Lower leg skin (tissue), 4 donors: Measurements from ENCODE around the gene WNT6. TPM values are rescaled to one million over a fixed set of nuclear protein-coding genes. Genes with fewer than 3 reads are reported as not detected.

ENCODE experiments used
- DNase-seq, 2 donors: peaks; one replicate each; pipeline ENCODE4 v3.0.0-alpha.2; 2019; ENCODE audit warnings: low spot score in 2 of 2
- H3K4me3 ChIP-seq: fragments of 200-600 bp; sonication (generic); 2 replicates; pipeline ENCODE4 v1.5.1; 2017; ENCODE audit warnings: mild to moderate bottlenecking, low read depth; ENCODE audit not compliant: poor library complexity, severe bottlenecking
- CTCF ChIP-seq, 3 donors: fragments of 450-650 bp; IDR thresholded peaks; one replicate each; pipeline ENCODE4 v1.5.1; 2016; ENCODE audit warnings: antibody characterized with exemption in 3 of 3, mild to moderate bottlenecking in 3 of 3, moderate library complexity in 2 of 3
- POLR2A ChIP-seq, 2 donors: fragments of 450-650 bp; IDR thresholded peaks; one replicate each; pipeline ENCODE4 v1.6.1; 2016 to 2017; ENCODE audit warnings: antibody characterized with exemption in 2 of 2, mild to moderate bottlenecking in 1 of 2, moderate library complexity in 1 of 2
- WGBS, 2 donors: methylation state at CpG; one replicate each; pipeline ENCODE4 v1.1.5; 2018; 5-methylcytosine and 5-hydroxymethylcytosine counted together
- intact Hi-C: fragments of 100-400 bp; cut with DNase I; formaldehyde crosslinking; loops from one replicate; pipeline ENCODE4 v1.15.0; 2023; ENCODE audit warnings: low total_unique reads
- total RNA-seq, 4 donors: library from RNA; depleted of rRNA; stranded (reverse); fragments of >200 nt; gene quantifications; one replicate each; pipeline ENCODE4 v1.1.0, GENCODE V29; 2016

Gene WNT6
- total RNA-seq, 4 donors from 2014 or later: 1.3 to 5.5 (median 3.7) TPM

GRCh38 chr2:218889937-218890336 lies 30.3 kb downstream of the WNT6 start:
- no peak for TF ChIP-seq POLR2A (IDR thresholded peaks at IDR 0.05)
- TF ChIP-seq CTCF (IDR thresholded peaks at IDR 0.05): no peak
- intact Hi-C loops: no loop called here
- H3K4me3 ChIP-seq: no peak overlapping the region
- WGBS, 2 donors: 94% methylated on average over 23 of the region's 23 CpGs
- no peak for DNase-seq

GRCh38 chr2:218890369-218890768 lies 30.8 kb downstream of the WNT6 start:
- DNase-seq: no peak
- H3K4me3 ChIP-seq: no peak overlapping the region
- intact Hi-C loops: no loop called here
- no peak for TF ChIP-seq POLR2A (IDR thresholded peaks at IDR 0.05)
- TF ChIP-seq CTCF (IDR thresholded peaks at IDR 0.05): no peak
- 67 to 82% methylated on average over 3 of the region's 3 CpGs for WGBS, 2 donors

GRCh38 chr2:218891275-218892135 lies 31.9 kb downstream of the WNT6 start:
- no peak overlapping the region for H3K4me3 ChIP-seq
- DNase-seq: peak in 1 of 2 donors; percentile 61
- TF ChIP-seq POLR2A (IDR thresholded peaks at IDR 0.05): no peak
- TF ChIP-seq CTCF (IDR thresholded peaks at IDR 0.05): no peak
- 56 to 58% methylated on average over 19 of the region's 19 CpGs for WGBS, 2 donors
- intact Hi-C loops: no loop called here

- no peak overlapping the region for H3K4me3 ChIP-seq
- DNase-seq: peak in 1 of 2 donors; percentile 92
- TF ChIP-seq POLR2A (IDR thresholded peaks at IDR 0.05) (no peak), CTCF (IDR thresholded peaks at IDR 0.05) (no peak)
- 1 to 5% methylated on average over 8 to 58 of the region's 72 CpGs for WGBS, 2 donors
- intact Hi-C loops: no loop called here
These were observed 33.2 kb downstream of the WNT6 start for GRCh38 chr2:218892693-218893348.

DNA sequence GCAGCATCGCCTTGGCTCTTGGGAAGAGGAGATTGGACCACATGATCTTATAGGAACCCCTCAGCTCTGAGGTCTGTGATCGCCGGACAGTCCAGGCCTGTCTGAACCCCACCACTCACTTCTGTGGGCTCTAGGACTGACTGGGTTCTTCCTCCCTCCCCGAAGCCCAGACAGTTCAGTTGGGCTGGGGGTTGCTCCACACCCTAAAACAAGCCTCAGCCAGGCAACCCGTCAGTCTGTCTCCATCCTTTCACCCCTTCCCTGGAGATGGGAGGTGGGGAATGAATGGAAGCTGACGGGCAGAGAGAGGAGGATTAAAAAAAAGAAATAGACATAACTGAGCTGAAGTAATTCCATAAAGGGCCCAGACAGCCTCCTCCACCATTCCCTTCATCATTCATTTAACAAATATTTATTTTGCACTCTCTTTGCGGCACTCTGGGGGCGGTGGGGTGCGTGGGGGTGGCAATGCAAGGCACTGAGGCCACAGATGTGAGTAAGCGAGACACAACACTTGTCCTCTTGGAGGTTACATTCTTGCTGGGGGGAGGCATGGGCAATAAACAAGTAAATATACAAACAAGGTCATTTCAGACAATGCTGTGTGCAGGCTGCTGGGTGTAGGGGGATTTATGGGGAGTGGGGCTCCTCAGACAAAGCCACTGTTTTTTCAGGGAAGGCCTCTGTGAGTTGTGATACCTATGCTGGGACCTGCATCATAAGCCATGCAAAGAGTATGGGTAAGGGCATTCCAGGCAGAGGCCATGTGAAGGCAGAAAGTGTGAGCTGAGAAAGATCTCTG lies 33.9 kb downstream of the WNT6 start:
- H3K4me3 ChIP-seq: no peak overlapping the region
- WGBS, 2 donors: 37 to 47% methylated on average over 8 to 10 of the region's 10 CpGs
- DNase-seq: peak in 1 of 2 donors; percentile 45
- TF ChIP-seq POLR2A (IDR thresholded peaks at IDR 0.05) (no peak), CTCF (IDR thresholded peaks at IDR 0.05) (no peak)
- intact Hi-C loops: no loop called here
